Aortic smooth muscle cell (primary cell): ENCODE measurements around the gene IQCF5. TPM values are rescaled to one million over a fixed set of nuclear protein-coding genes. Genes with fewer than 3 reads are reported as not detected.

Experiments used
- total RNA-seq: library from RNA; depleted of rRNA; stranded (reverse); fragments of >200 nt; gene quantifications from 2 replicates; pipeline ENCODE4 v1.2.3, GENCODE V29; 2014

The IQCF5 gene
- total RNA-seq: not detected in 2 replicates

DNA sequence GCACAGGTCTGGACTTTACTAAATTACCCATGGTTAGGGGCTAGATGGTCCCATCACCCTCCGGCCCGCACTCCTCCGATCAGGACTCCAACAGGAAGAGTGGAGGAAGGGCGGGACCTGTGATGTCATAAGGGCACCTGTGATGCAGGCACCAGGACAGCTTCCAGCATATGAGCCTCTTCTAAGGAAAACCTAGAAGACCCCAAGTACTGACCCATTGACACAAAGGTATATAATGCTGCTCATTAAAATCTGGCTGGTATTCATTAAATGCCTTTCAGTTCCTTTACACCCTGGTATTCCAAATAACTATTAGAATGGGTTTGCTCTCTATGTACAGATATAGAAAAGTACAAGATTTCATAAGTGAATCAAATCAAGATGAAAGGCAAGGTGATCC lies at the start of gene IQCF5:
Gene IQCF5, minus strand, starts transcription at position 101 of the 400 bp plus-strand sequence. Its CDS starts 70 bp downstream, at position 31.

DNA sequence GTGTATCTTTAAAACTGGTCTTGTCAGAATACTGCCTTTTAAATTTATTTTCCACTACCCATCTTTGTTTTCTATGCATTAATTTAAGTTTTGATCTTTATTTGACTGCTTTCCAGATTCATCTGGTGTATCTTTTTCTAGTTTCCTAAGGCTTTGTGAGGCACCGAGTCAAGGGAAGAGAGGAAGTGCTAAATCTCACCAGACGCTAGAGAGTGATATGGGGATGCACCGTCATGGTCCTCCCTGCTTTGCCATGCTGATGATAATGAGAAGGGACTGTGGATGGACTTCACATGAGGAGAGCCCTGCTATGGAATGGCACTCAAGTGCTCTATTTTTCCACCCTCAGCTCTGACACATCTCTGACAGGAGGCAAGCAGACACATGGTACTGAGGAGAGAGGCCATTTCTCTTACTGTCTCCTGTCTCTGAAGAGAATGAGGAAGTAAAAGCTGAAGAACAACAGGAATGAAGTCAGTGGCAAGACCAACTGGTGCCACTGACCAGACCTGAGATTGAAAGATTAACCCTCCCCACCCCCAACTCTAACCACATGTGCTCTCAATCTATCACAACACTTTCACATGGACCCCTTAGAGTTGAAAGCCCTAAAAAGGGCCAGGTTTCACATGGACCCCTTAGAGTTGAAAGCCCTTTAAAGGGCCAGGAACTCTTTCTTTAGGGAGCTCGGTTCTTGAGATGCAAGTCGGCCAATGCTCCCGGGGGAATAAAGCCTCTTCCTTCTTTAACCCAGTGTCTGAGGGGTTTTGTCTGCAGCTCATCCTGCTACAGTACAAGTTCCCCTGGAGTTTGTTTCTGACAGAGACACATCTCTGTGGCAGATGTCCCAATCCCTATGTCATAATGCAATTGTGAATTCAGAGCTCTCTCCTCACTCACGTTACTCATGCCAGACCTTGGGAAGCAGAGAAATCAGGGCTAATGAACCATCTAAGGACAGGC lies 14.4 kb downstream of the IQCF5 start, which contains the start of gene IQCF2:
Gene IQCF2, plus strand, starts transcription at position 913 of the 963 bp plus-strand sequence. CDS start 52 bp downstream, outside the sequence.

Other genes starting within 250 kb of the IQCF5 start
- 39.5 and 45.0 TPM in 2 replicates for gene TEX264, start 204.3 kb downstream of the IQCF5 start, total RNA-seq
- 0.12 and 0.13 TPM in 2 replicates for gene GRM2, start 168.5 kb downstream of the IQCF5 start, total RNA-seq
- not detected in 2 replicates for gene IQCF6, start 96.4 kb downstream of the IQCF5 start, total RNA-seq
- not detected in 2 replicates for gene IQCF2, start 14.0 kb downstream of the IQCF5 start, total RNA-seq
- not detected in 2 replicates for gene IQCF1, start 27.8 kb upstream of the IQCF5 start, total RNA-seq
- gene RRP9, start 66.3 kb upstream of the IQCF5 start, total RNA-seq: 21.1 and 34.5 TPM in 2 replicates
- gene PARP3, start 66.8 kb upstream of the IQCF5 start, total RNA-seq: 45.7 and 58.0 TPM in 2 replicates
- gene GPR62, start 79.8 kb upstream of the IQCF5 start, total RNA-seq: under 0.01 TPM in 1 of 2 replicates, not detected in the other
- gene PCBP4, start 91.9 kb upstream of the IQCF5 start, total RNA-seq: 36.2 and 41.3 TPM in 2 replicates
- gene ABHD14B, start 98.4 kb upstream of the IQCF5 start, total RNA-seq: 22.6 and 23.8 TPM in 2 replicates
- gene ABHD14A, start 99.5 kb upstream of the IQCF5 start, total RNA-seq: 12.2 and 12.8 TPM in 2 replicates
- gene ACY1, start 107.9 kb upstream of the IQCF5 start, total RNA-seq: 45.0 and 52.8 TPM in 2 replicates
- gene RPL29, start 120.3 kb upstream of the IQCF5 start, total RNA-seq: 1,025 and 1,179 TPM in 2 replicates
- gene DUSP7, start 181.0 kb upstream of the IQCF5 start, total RNA-seq: 7.4 and 8.8 TPM in 2 replicates